SK-N-SH (cell line): Measurements from ENCODE around the gene HLA-DMA.

Experiments
- CTCF ChIP-seq: fragments of 200-600 bp; sonication (generic); IDR thresholded peaks from 2 replicates; pipeline ENCODE4 v1.6.1; 2017; ENCODE audit warnings: antibody characterized with exemption, mild to moderate bottlenecking, moderate library complexity
- FOXM1 ChIP-seq: IDR thresholded peaks from 2 replicates; pipeline ENCODE4 v1.4.0; 2012; ENCODE audit warnings: low read depth, mild to moderate bottlenecking
- POLR2AphosphoS5 ChIP-seq: IDR thresholded peaks from 2 replicates; pipeline ENCODE4 v1.6.1; 2012; ENCODE audit warnings: low read depth, low read length

GRCh38 chr6:32940656-32941213 lies 12.2 kb downstream of the HLA-DMA start, which contains the start of gene HLA-DMB:
- no peak for TF ChIP-seq CTCF
- no peak for TF ChIP-seq FOXM1
- TF ChIP-seq POLR2AphosphoS5 = no peak
